HG03378 (cell line): ENCODE data around the gene SNCB.

Experiments used
- ATAC-seq: cut with Tn5 transposase; IDR thresholded peaks from one replicate; pipeline ENCODE4 v1.9.1; 2021; ENCODE audit warnings: mild to moderate bottlenecking, moderate library complexity; ENCODE audit not compliant: unreplicated experiment

SNCB gene

GRCh38 chr5:176644878-176645670 is 14.7 kb upstream of the SNCB start:
- no peak for ATAC-seq

DNA sequence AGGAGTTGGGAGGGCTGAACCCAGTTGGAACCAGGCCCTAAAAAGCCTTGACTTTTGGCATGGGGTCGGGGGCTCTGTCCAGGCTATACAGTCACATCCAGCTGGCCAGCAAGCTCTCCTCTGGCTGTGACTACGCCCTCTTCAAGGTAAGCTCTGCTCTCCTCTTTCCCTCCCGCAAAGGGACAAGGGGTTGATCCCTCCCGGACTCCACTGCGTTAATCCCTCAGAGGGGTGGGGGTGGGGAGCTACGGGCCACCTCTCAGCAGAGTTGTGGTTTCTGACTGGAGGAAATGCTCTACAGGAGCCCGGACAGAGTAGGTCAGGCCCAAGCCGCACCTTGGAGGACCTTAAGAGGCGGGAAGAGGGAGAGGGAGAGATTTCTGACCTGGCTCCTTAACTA is 14.0 kb upstream of the SNCB start:
- no peak for ATAC-seq

GRCh38 chr5:176643491-176644219 is 13.3 kb upstream of the SNCB start:
- no peak for ATAC-seq

- ATAC-seq, result no peak
Measured at GRCh38 chr5:176642675-176643490, 12.5 kb upstream of the SNCB start.

- no peak for ATAC-seq
Measured at GRCh38 chr5:176640616-176641015, 10.3 kb upstream of the SNCB start.

- no peak for ATAC-seq
Measured at GRCh38 chr5:176639981-176640380, 9.6 kb upstream of the SNCB start.

DNA sequence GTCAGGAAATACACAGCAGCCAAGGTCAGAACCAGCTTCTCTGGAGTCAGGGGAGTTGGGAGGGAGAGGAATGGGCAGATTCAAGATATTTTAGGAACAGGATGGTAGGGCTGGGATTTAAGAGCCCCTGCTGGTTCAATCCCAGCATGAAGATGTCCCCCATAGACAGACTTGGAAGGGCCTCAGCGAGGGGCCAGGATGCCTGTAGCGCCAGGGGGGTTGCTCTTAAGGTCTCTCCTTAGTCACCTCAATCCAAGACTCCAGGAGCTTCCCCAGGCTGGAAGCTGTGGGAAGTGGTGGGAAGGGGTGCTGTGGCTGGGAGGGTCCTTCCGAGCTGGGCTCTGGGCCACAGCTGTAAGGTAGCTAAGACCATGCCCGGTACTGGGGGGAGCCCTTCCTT is 8.9 kb upstream of the SNCB start:
- ATAC-seq, result no peak

GRCh38 chr5:176638437-176638836 is 8.1 kb upstream of the SNCB start:
- no peak for ATAC-seq

DNA sequence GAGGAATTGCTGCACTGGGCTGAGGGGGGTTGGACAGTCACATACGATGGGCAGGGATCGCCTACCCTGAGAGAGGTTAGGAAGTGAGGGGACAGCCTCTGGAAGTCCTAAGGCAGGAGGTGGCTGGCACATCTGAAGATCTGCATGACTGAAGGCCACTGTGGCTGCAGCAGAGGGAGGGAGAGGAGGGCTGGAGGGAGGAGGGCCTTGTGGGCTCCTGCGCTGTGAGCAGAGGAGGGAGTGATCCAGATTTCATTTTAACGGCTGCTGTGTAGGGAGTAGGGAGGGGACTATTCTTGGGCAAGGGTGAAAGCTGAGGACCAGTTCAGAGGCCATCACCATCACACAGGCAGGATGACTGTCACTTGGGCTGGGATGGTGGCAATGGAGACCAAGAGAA is 7.2 kb upstream of the SNCB start:
- no peak for ATAC-seq

GRCh38 chr5:176636426-176636825 is 6.1 kb upstream of the SNCB start:
- ATAC-seq, result no peak

DNA sequence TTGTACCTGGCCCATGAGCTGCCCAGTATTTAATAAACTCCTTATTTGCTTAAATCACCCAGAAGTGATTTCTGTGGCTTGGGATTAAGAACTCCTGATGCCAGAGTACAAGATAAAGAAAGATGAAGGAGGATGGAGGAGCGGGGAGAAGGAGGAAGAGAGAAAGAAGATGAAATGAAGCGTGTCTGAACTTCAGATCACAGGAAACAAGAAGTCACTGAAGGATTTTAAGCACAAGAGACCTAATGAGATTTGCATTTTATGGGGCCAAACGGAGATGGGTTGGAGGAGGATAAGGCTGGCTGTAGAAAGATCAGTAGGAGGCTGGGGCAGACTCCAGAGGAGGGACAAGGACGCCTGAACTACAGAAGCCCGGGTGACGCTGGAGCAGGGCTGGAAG is 3.3 kb upstream of the SNCB start:
- no peak for ATAC-seq

GRCh38 chr5:176632745-176633144 is 2.4 kb upstream of the SNCB start:
- ATAC-seq, result no peak

GRCh38 chr5:176631383-176632200 is 1.3 kb upstream of the SNCB start:
- no peak for ATAC-seq

DNA sequence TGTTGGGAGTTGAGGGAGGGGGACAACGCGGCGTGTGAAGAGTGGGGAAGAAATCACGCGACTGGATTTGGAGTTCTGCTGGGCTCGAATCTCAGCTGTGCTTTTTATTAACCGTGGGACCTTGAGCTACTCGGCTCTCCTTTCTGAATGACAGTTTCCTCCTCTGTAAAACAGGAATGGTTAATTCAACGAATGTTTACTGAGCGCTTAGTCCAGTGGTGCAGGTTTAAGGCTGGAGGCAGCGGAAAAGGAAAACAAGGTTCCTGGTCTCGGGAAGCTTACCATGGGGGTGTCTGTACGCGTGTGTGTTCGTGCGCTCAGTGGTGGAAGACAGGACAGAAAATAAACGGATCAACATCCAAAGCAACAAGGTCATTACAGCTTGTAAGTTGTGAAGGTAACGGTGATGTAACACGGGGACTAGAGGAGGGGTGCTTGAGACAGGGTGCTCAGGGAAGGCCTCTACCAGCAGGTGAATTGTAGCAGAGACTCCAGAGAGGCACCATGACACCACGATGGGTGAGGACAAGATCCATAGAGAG is 418 bp upstream of the SNCB start:
- ATAC-seq, result no peak

DNA sequence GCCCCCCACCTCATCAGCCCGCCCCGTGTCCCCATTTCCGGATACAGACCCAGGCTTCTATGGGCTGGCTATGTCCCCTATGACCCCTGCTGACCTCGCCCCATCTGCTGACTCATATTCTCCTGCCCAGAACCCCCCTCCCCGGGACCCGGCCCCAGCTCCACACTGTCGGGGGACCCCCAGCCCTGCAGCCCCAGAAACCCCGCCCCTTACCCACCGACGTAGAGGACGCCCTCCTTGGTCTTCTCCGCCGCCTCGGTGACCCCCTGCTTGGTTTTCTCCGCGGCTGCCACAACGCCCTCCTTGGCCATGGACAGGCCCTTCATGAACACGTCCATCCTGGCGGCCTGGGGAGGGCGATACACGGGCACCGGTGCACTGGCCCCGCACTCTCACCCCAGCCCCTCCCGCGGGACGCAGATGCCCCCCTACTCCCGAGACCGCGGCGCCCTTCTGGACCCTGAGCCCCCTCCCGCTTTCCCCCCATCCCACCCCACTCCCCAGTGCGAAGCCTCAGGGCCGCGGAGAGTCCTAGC is 949 bp downstream of the SNCB start:
- ATAC-seq, result no peak

DNA sequence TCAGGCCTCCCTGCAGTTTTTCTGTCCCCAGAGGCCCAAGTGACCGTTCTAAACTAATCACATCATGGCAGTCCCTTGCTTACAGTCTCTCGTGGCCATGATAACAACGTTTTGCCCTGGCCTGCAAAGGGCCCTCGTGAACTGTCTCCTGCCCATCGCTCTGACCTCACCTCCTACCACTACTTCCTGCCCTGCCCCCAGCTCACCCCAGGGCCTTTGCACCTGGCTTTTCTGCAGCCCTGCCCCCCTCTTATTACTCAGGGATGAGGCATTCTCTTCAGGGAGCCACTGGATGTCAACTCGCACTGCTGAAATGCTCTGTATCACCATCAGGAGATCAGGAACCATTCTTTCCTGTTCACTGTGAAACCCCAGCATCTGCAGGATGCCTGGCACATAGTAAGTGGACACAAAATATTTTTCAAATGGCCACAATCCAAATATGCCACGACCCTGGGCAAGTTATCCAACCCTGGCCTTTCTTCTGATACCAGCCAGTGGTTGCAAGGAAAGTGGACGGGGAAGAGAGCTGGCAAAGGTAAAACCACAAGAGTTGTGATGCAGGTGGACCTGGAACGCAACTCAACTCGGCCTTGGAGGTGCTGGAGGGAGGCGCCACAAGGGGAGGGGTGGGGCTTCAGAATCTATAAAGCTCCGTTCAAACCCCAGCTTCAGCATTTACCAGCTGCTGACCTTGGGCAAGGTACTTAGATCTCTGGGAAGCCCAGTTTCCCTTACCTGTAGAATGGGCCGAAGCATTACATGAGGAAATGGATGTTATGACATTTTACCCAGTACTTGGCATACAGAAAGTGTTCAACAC is 1.7 kb downstream of the SNCB start:
- ATAC-seq, result no peak

DNA sequence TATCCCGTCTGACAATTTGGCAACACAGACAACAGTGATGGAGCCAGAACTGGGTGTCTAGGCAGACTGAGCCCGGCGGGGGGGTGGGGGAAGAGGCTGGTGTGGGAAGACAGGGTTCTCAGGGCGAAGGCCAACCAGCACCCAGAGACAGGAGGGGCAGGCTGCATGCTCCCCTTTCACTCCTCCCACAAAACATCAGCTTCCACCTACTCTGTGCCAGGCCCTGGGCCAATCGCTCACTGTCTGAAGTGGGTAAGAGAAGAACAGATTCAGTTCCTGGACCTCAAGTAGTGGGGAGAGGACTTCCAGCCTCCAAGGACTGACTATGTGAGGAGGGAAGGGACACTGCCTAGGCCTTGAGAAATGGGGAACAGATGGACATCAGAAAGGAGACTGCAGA is 2.8 kb downstream of the SNCB start:
- ATAC-seq, result no peak

- ATAC-seq, result no peak
Measured at GRCh38 chr5:176626876-176627236, 3.5 kb downstream of the SNCB start.
